Lung (tissue), 12 donors: ENCODE results near the gene KLHL29. TPM values are rescaled to one million over a fixed set of nuclear protein-coding genes. Genes with fewer than 3 reads are reported as not detected.

Experiments
- ATAC-seq: fragments of 200-7000 bp; cut with Tn5 transposase; one replicate; pipeline ENCODE4 v1.9.1; 2020; ENCODE audit warnings: moderate number of reproducible peaks; ENCODE audit not compliant: insufficient read depth, low FRiP score
- DNase-seq, 3 donors: peaks; one replicate each; pipeline ENCODE4 v3.0.0-alpha.2; 2013 to 2017
- H3K27ac ChIP-seq, 2 donors: one replicate each; pipeline ENCODE4 v1.5.1; 2013; ENCODE audit warnings: mild to moderate bottlenecking in 2 of 2, moderate library complexity in 2 of 2, control low read depth in 1 of 2, inconsistent platforms in 1 of 2, low read depth in 1 of 2, low read length in 1 of 2
- H3K27me3 ChIP-seq, 3 donors: one replicate each; pipeline ENCODE4 v1.5.1; 2013; ENCODE audit warnings: low read length in 2 of 3; ENCODE audit not compliant: control insufficient read depth in 3 of 3, insufficient read depth in 3 of 3
- H3K36me3 ChIP-seq, 4 donors: one replicate each; pipeline ENCODE4 v1.5.1; 2013; ENCODE audit warnings: low read length in 4 of 4, mild to moderate bottlenecking in 1 of 4, moderate library complexity in 1 of 4; ENCODE audit not compliant: control insufficient read depth in 4 of 4, insufficient read depth in 4 of 4
- H3K4me1 ChIP-seq, 5 donors: one replicate each; pipeline ENCODE4 v1.5.1; 2013; ENCODE audit warnings: low read length in 5 of 5, mild to moderate bottlenecking in 2 of 5, moderate library complexity in 1 of 5; ENCODE audit not compliant: control insufficient read depth in 5 of 5, insufficient read depth in 5 of 5
- H3K4me3 ChIP-seq: one replicate; pipeline ENCODE4 v1.5.1; 2013; ENCODE audit warnings: mild to moderate bottlenecking, control low read depth, moderate library complexity
- H3K9ac ChIP-seq, 2 donors: one replicate each; pipeline ENCODE4 v1.5.1; 2013; ENCODE audit warnings: low read length in 2 of 2, control low read depth in 1 of 2; ENCODE audit not compliant: insufficient read depth in 1 of 2
- H3K9me3 ChIP-seq, 4 donors: one replicate each; pipeline ENCODE4 v1.5.1; 2013; ENCODE audit warnings: low read length in 3 of 4, mild to moderate bottlenecking in 1 of 4, moderate library complexity in 1 of 4; ENCODE audit not compliant: control insufficient read depth in 4 of 4, insufficient read depth in 3 of 4
- CTCF ChIP-seq: IDR thresholded peaks from 2 replicates; pipeline ENCODE4 v1.5.1; 2012; ENCODE audit warnings: mild to moderate bottlenecking; ENCODE audit errors: control extremely low read depth, extremely low read depth
- WGBS, 2 donors: extraction: QIAGEN DNeasy Blood & Tissue Kit; methylation state at CpG; one replicate each; pipeline ENCODE4 v1.1.7; 2013; 5-methylcytosine and 5-hydroxymethylcytosine counted together
- polyA plus RNA-seq, 2 donors: library from polyadenylated mRNA; stranded (reverse); fragments of 200-250 nt; gene quantifications; one replicate each; pipeline ENCODE4 v1.2.1, GENCODE V29; 2013
- total RNA-seq, 2 donors: library from RNA; depleted of rRNA in 1 of 2; stranded (reverse); fragments of >200 nt in 1 of 2; gene quantifications; one replicate each; pipeline ENCODE4 v1.2.1, GENCODE V29; 2014 to 2021
- donor health status: control.
- donor health status: control.
- donor health status: Bipolar disorder and iron deficiency.
- donor health status: healthy.
- donor health status: DM: yes; HTN: yes; CAD: no.

KLHL29 gene
- total and polyA plus RNA-seq, 4 donors, result 2.7 to 16.2 (median 3.5) TPM

GRCh38 chr2:23457990-23458682, 73.2 kb downstream of the KLHL29 start:
- Histone ChIP-seq H3K27ac (no peak overlapping the region), H3K4me3 (no peak overlapping the region), H3K27me3 (no peaks in the 10 kb centered on the region), H3K9me3 (peaks cover 0 to 2% (median 0%) of the 10 kb centered on the region in 4 donors), H3K4me1 (peaks cover 0 to 6% (median 2%) of the 10 kb centered on the region in 5 donors), H3K9ac (no peak overlapping the region), H3K36me3 (no peaks in the 10 kb centered on the region)
- DNase-seq, result no peak
- WGBS, 2 donors, result 88 to 89% methylated on average over 13 of the region's 13 CpGs
- no peak for TF ChIP-seq CTCF
- ATAC-seq, result no peak

- Histone ChIP-seq H3K27ac (no peak overlapping the region), H3K36me3 (no peaks in the 10 kb centered on the region), H3K4me1 (peaks cover 0 to 2% (median 0%) of the 10 kb centered on the region in 5 donors), H3K9ac (no peak overlapping the region), H3K4me3 (no peak overlapping the region), H3K27me3 (no peaks in the 10 kb centered on the region), H3K9me3 (peaks cover 0 to 2% (median 0%) of the 10 kb centered on the region in 4 donors)
- 81 to 84% methylated on average over 2 of the region's 2 CpGs for WGBS, 2 donors
- TF ChIP-seq CTCF, result no peak
- DNase-seq (no peak), ATAC-seq (no peak)
Observed at GRCh38 chr2:23459032-23459431, 74.1 kb downstream of the KLHL29 start.

GRCh38 chr2:23460228-23460627, 75.2 kb downstream of the KLHL29 start:
- H3K27me3 ChIP-seq, result no peaks in the 10 kb centered on the region
- TF ChIP-seq CTCF, result no peak
- peaks cover 0 to 4% (median 0%) of the 10 kb centered on the region in 5 donors for H3K4me1 ChIP-seq
- no peak overlapping the region for H3K9ac ChIP-seq
- DNase-seq, result no peak
- no peak overlapping the region for H3K4me3 ChIP-seq
- ATAC-seq, result peak; percentile 30
- no peaks in the 10 kb centered on the region for H3K36me3 ChIP-seq
- no peak overlapping the region for H3K27ac ChIP-seq
- peaks cover 0 to 4% (median 0%) of the 10 kb centered on the region in 4 donors for H3K9me3 ChIP-seq
- WGBS, 2 donors, result 83 to 93% methylated on average over 1 of the region's 1 CpG

GRCh38 chr2:23460993-23461392, 76.0 kb downstream of the KLHL29 start:
- no peaks in the 10 kb centered on the region for H3K27me3 ChIP-seq
- ATAC-seq (no peak), DNase-seq (no peak)
- peaks cover 0 to 4% (median 0%) of the 10 kb centered on the region in 4 donors for H3K9me3 ChIP-seq
- H3K9ac ChIP-seq, result no peak overlapping the region
- H3K4me1 ChIP-seq, result peaks cover 0 to 5% (median 5%) of the 10 kb centered on the region in 5 donors
- TF ChIP-seq CTCF, result no peak
- 69 to 78% methylated on average over 5 of the region's 5 CpGs for WGBS, 2 donors
- H3K27ac ChIP-seq, result no peak overlapping the region
- no peaks in the 10 kb centered on the region for H3K36me3 ChIP-seq
- no peak overlapping the region for H3K4me3 ChIP-seq
